AG04450 (cell line): ENCODE results near the gene VPS52. TPM values are rescaled to one million over a fixed set of nuclear protein-coding genes. Genes with fewer than 3 reads are reported as not detected.

Experiments used
- CTCF ChIA-PET: fragments of 300-600, 350-600 bp; formaldehyde crosslinking; extraction: SDS; loops from one replicate; lab custom pipeline; 2022; ENCODE audit warnings: antibody characterized with exemption, inconsistent platforms; lab: Charles Lee
- POLR2A ChIA-PET: fragments of 350-600 bp; formaldehyde crosslinking; extraction: SDS; loops from one replicate; lab custom pipeline; 2021; ENCODE audit warnings: antibody characterized with exemption, inconsistent platforms; lab: Yijun Ruan, JAX
- DNase-seq: peaks from one replicate; pipeline ENCODE4 v3.0.0-alpha.2; 2011; ENCODE audit warnings: low read depth, low spot score
- H3K27ac ChIP-seq: one replicate; pipeline ENCODE4 v1.5.1; 2012; ENCODE audit warnings: low read depth, low read length, control low read depth
- H3K27me3 ChIP-seq: one replicate; pipeline ENCODE4 v1.6.0; 2012; ENCODE audit warnings: low read length; ENCODE audit not compliant: control insufficient read depth, insufficient read depth
- H3K4me3 ChIP-seq: 2 replicates; pipeline ENCODE4 v1.5.1; 2011; ENCODE audit warnings: mild to moderate bottlenecking, low read depth, low read length, control low read depth
- H3K9me3 ChIP-seq: 2 replicates; pipeline ENCODE4 v1.5.1; 2012; ENCODE audit warnings: low read length; ENCODE audit not compliant: control insufficient read depth, insufficient read depth
- CTCF ChIP-seq: IDR thresholded peaks from 2 replicates; pipeline ENCODE4 v1.5.1; 2011; ENCODE audit warnings: low read depth, low read length, control low read depth, inconsistent platforms
- polyA plus RNA-seq: library from polyadenylated mRNA; depleted of rRNA; stranded (reverse); fragments of >200 nt; gene quantifications from 2 replicates; pipeline ENCODE4 v1.2.3, GENCODE V29; 2011

The VPS52 gene
- polyA plus RNA-seq, 1 experiment, result 58.0 TPM

DNA sequence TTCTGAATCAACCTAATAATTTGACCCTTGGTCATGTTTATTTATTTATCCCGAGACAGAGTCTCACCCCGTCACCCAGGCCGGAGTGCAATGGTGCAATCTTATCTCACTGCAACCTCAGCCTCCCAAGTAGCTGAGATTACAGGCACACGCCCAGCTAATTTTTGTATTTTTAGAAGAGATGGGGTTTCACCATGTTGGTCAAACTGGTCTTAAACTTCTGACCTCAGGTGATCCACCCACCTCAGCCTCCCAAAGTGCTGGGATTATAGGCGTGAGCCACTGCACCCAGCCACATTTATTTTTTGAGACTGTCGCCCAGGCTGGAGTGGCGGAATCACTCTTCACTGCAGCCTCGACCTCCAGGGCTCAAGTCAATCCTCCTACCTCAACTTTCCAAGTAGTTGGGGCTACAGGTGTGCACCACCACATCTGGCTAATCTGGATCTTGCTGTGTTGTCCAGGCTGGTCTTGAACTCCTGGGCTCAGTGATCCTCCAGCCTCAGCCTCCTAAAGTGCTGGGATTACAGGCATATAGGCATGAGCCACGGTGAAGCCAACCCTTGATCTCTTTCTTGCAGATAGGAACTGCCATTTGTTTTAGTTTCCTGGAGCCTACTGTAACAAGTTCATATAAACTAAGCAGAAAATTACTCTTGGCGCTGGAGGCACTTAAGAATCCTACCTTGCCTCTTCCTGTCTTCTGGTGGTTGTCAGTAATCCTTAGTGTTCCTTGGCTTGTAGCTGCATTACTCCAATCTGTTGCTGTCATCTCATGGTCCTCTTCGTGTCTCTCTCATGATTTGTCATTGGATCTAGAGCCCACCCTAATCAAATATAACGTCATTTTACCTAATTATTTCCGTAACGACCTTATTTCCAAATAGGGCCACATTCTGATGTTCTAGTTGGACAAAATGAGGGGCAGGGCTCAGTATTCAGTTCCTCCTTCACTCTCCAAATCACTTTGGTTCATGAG is 2.5 kb upstream of the VPS52 start:
- ChIA-PET POLR2A (no interaction called here), CTCF (no interaction called here)
- Histone ChIP-seq H3K4me3 (peak overlapping the region; percentile 94), H3K27me3 (no peaks in the 10 kb centered on the region), H3K9me3 (no peaks in the 10 kb centered on the region), H3K27ac (no peak overlapping the region)
- no peak for DNase-seq
- no peak for TF ChIP-seq CTCF

- CTCF ChIA-PET, result no interaction called here
- Histone ChIP-seq H3K9me3 (no peaks in the 10 kb centered on the region), H3K27ac (no peak overlapping the region), H3K4me3 (peak overlapping the region; percentile 94), H3K27me3 (no peaks in the 10 kb centered on the region)
- no peak for DNase-seq
- TF ChIP-seq CTCF, result no peak
- POLR2A ChIA-PET, result interaction anchor here (1.7 to 2.0 kb wide), 2 partner anchors 26 to 48 kb away, joined by 8 to 12 read pairs; no protein-coding TSS in a partner anchor
These were observed 1.6 kb upstream of the VPS52 start for GRCh38 chr6:33273129-33273923.

DNA sequence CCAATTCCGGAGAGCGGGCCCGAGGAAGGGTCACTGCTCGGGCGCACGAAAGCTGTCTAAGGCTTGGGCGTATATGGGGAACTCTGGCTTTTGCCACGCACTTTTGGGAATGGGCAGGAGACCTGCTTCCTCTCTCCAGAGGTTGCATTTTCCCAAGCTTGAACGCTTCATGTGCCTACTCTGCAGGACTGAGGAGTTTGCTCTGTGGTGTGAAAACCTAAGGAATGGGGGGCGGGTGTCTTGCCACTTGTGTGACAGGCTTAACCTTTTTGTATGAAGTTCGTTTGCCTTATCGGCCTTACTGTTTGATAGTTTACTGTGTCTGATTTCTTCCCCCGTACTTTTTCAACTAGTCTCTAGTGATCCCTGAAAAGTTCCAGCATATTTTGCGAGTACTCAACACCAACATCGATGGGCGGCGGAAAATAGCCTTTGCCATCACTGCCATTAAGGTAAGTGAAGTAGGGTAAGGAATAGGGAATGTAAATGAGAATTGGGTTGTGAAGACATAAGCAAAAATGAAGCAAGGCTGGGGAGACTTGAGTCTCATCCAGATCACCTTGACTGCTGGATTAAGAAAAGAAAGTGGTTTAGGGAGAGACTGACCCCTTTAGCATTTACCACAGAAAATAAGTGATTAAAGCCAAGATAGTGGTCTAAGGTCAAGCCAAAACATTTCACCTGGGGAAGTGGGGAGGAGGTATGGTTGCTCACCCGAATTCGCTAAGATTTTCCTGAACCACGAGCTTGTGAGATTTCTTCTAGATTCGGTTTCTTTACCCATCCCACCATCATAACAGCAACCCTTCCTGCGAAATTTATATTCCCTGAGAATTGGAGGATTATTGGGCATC is 826 bp upstream of the VPS52 start:
- Histone ChIP-seq H3K4me3 (peak overlapping the region; percentile 94), H3K9me3 (no peaks in the 10 kb centered on the region), H3K27ac (peak overlapping the region; percentile 94), H3K27me3 (no peaks in the 10 kb centered on the region)
- DNase-seq, result no peak
- ChIA-PET CTCF (no interaction called here), POLR2A (interaction anchor here (0.9 to 3.8 kb wide), 14 partner anchors 12 to 301 kb away, joined by 3 to 52 read pairs (median 9); partner anchors contain the start of genes PFDN6, WDR46 and ZBTB22)
- no peak for TF ChIP-seq CTCF

DNA sequence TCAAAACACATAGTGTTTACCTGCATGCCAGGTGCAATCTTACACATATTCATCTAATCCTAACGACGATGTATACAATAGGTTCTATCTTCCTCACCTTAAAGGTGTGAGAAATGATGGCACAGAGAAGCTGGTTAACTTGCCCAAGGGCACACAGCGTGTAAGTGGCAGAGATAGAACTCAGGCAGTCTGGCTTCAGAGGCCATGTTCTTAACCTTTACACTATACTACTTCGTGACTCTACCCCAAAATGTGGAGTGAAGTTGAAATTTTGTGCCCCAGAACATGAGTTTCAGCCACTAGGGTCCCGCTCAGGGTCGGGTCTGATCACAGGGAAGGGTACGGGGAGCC is 584 bp downstream of the VPS52 start:
- no peak for DNase-seq
- H3K9me3 ChIP-seq, result no peaks in the 10 kb centered on the region
- H3K4me3 ChIP-seq, result peak overlapping the region; percentile 94
- TF ChIP-seq CTCF, result no peak
- ChIA-PET CTCF (interaction anchor here (1.3 kb wide), 1 partner anchor 11 kb away, joined by 3 read pairs; no protein-coding TSS in a partner anchor), POLR2A (interaction anchor here (1.0 to 3.8 kb wide), 10 partner anchors 11 to 299 kb away, joined by 4 to 52 read pairs (median 10); partner anchors contain the start of genes PFDN6, WDR46 and ZBTB22)
- H3K27ac ChIP-seq, result peak overlapping the region; percentile 94
- no peaks in the 10 kb centered on the region for H3K27me3 ChIP-seq
